DMS114 treated with DMSO at 0.1 percent for 48 hours (cell line): Measurements from ENCODE around the gene PDIA2.
"Not testable (repeated sequence)": the region's sequence is repeated elsewhere in the genome, so short reads cannot be mapped to it uniquely, and the experiment has no call there.

ENCODE experiments used
- DNase-seq: peaks from one replicate; lab custom pipeline; 2025; ENCODE audit not compliant: unreplicated experiment; lab: John Stamatoyannopoulos, UW

PDIA2 gene

GRCh38 chr16:263182-263774, 19.7 kb upstream of the PDIA2 start:
- no peak for DNase-seq

GRCh38 chr16:263944-264343, 19.0 kb upstream of the PDIA2 start:
- no peak for DNase-seq

GRCh38 chr16:264440-264951, 18.5 kb upstream of the PDIA2 start:
- no peak for DNase-seq

- DNase-seq: no peak
These were observed 17.9 kb upstream of the PDIA2 start for GRCh38 chr16:265002-265529.

GRCh38 chr16:265711-266110, 17.3 kb upstream of the PDIA2 start:
- DNase-seq: no peak

- DNase-seq: no peak
These were observed 16.5 kb upstream of the PDIA2 start for GRCh38 chr16:266258-267164.

GRCh38 chr16:267562-267961, 15.4 kb upstream of the PDIA2 start:
- DNase-seq: not testable (repeated sequence)

- no peak for DNase-seq
These were observed 14.6 kb upstream of the PDIA2 start for GRCh38 chr16:268141-269053.

GRCh38 chr16:269061-269796, 13.7 kb upstream of the PDIA2 start:
- no peak for DNase-seq

GRCh38 chr16:270381-271255, 12.3 kb upstream of the PDIA2 start:
- DNase-seq: no peak

GRCh38 chr16:272633-273546, 10.1 kb upstream of the PDIA2 start:
- DNase-seq: no peak

GRCh38 chr16:273547-274421, 9.2 kb upstream of the PDIA2 start:
- no peak for DNase-seq

- no peak for DNase-seq
These were observed 7.8 kb upstream of the PDIA2 start for GRCh38 chr16:275041-275641.

- DNase-seq: no peak
These were observed 7.2 kb upstream of the PDIA2 start, which contains the start of gene RGS11 for GRCh38 chr16:275786-276232. TSS of gene RGS11 (minus strand) at chr16:275944. CDS start at chr16:275911, 33 bp downstream.

- DNase-seq: no peak
These were observed 6.4 kb upstream of the PDIA2 start for GRCh38 chr16:276426-277077.

GRCh38 chr16:278863-279366, 4.0 kb upstream of the PDIA2 start:
- DNase-seq: no peak
